NCI-H1105 (cell line): ENCODE results near the gene RSKR.
"Not testable (repeated sequence)": the region's sequence is repeated elsewhere in the genome, so short reads cannot be mapped to it uniquely, and the experiment has no call there.

ENCODE experiments used
- DNase-seq: peaks from one replicate; lab custom pipeline; 2025; lab: John Stamatoyannopoulos, UW

Gene RSKR

GRCh38 chr17:28577466-28577824 is 36.5 kb downstream of the RSKR start:
- no peak for DNase-seq

DNA sequence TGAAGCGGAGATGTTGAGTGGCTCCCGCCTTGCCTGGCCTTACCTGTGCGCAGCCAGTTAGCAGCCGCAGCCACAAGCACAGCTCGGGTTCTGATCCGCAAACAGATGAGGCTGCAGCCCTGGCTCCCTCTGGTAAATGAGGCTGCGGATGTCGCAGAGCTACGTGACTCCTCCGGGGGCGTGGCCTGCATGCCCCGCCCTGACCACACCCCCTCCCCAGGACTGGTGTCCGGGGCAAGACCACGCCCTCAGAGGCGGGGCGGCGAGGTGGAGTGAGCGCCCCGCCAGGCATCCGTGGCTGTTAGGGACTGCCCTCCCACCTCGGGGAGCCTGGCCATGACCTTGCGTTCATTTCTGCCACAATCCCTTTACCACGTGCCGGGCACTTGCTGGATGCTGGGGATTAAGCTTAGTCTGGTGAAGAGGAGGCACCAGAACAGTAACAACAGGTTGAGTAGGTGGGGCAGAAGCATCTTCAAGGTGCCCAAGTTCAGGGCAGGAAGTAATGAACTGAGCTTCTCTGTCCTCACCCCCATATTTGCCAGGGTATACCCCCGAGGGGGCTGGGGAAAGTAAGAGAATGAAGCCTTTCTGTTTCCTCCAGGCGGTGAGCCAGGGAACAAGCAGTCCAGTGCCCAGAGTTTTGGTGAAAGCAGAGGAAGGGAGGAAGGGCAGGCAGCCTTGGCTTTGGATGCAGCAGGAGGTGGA is 37.1 kb downstream of the RSKR start, which contains the start of gene ALDOC:
Gene ALDOC, minus strand, starts transcription at position 138 of the 708 bp plus-strand sequence. CDS start 1,363 bp downstream, outside the sequence.
- peak; percentile 92 for DNase-seq

DNA sequence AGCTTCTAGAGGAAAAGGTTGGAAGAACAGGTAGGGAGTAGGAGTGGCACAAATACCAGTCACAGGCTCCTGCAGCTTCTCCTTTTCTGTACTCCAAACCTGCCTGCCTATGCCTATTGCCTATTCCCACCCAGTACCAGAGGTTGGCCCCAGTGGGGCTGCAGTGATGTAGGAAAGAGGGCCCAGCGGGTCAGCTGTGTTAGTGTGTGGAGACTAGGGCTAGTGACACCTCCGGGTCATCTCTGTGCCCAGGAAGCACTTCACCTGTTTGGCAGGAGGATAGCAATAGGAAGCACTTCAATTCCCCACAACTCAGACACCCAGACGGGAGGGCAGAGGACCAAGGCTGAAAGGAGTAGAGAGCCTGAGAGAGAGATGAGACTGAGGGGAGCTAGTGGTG is 38.0 kb downstream of the RSKR start:
- DNase-seq = not testable (repeated sequence)

- no peak for DNase-seq
Observed at GRCh38 chr17:28575126-28575795, 38.7 kb downstream of the RSKR start.

- no peak for DNase-seq
Observed at GRCh38 chr17:28574526-28574925, 39.5 kb downstream of the RSKR start.

GRCh38 chr17:28573966-28574480 is 40.0 kb downstream of the RSKR start:
- DNase-seq = no peak

GRCh38 chr17:28573521-28573920 is 40.5 kb downstream of the RSKR start:
- DNase-seq = no peak

- DNase-seq = no peak
Observed at GRCh38 chr17:28573040-28573380, 41.0 kb downstream of the RSKR start.

- no peak for DNase-seq
Observed at GRCh38 chr17:28572259-28573039, 41.5 kb downstream of the RSKR start.

GRCh38 chr17:28571361-28572122 is 42.4 kb downstream of the RSKR start, which contains the start of gene PIGS:
PIGS (minus strand) TSS chr17:28571524; CDS start chr17:28571496, 28 bp downstream.
- peak; percentile 91 for DNase-seq

DNA sequence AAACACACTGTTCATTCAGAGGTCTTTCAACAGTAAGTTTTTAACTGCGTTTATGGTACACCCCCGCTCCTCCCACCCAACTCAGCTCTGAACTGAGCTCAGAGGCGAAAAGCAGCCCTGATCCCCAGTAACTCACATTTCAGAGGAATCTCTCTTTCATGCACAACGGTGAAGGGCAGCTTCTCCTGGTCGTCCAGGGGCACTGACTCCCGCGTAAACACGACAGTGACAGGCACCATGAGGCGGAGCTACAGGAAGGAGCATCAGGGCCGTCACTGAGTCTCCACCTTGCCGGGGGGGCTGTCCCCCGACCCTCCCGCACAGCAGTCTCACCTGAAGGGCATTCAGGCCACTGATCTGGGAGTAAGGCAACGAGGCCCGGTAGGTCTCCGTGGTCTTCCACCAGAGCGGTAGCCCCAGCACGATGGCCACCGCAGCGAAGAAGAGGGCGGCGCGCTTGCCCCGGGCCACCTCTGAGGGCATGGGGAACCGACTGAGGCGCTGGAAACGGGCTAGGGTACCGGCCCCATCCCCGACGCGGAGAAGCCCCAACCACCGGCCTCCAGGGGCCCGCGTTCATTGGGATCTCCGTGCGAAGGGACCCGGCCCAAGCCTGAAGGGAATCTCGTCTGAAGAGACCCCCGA is 43.1 kb downstream of the RSKR start:
- peak; percentile 40 for DNase-seq

DNA sequence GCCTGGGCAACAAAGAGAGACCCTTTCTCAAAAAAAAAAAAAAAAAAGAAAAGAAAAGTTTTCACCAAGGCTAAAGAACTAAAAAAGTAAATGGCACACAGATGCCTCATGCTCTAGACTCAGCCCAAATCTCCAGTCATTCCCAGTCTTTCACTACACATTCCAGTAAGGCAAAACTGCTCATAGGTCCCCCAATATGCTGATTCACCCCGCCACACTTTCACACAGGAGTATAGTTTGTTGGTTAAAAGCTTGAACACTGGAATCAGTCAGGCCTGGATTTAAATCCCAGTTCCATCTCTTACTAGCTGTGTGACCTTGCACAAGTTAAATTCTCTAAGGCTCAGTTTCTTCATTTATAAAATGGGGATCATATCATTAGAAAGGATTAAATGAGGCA is 44.5 kb downstream of the RSKR start:
- no peak for DNase-seq

DNA sequence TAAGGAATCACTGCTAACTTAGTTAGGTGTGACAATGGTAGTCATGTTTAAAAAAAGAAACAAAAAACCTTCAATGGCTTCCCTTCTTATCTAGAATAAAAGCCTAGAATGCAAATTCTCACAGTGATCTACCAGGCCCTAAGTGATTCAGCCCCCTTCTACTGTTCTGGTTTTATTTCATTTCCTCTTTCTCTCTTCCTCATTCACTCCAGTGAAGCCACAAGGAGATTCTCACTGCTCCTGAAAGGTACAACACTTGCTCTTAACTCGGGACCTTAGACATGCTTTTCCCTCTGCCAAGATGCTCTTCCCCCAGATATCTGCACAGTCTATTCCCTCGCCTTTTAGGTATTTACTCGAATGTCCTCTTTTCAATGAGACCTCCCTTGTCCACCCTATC is 46.4 kb downstream of the RSKR start:
- DNase-seq = no peak

- DNase-seq = no peak
Observed at GRCh38 chr17:28563475-28563874, 50.5 kb downstream of the RSKR start.
